CMK (cell line): ENCODE results near the gene PKD1L1.
"Not testable (repeated sequence)": the region's sequence is repeated elsewhere in the genome, so short reads cannot be mapped to it uniquely, and the experiment has no call there.

Experiments
- DNase-seq: peaks from one replicate; pipeline ENCODE4 v3.0.0-alpha.2; 2010; ENCODE audit warnings: low read depth

PKD1L1 gene

GRCh38 chr7:47818796-47819606 is 129.3 kb downstream of the PKD1L1 start:
- no peak for DNase-seq

- DNase-seq, result no peak
Observed at GRCh38 chr7:47817917-47818316, 130.3 kb downstream of the PKD1L1 start.

GRCh38 chr7:47816647-47817046 is 131.6 kb downstream of the PKD1L1 start:
- DNase-seq, result no peak

- DNase-seq, result no peak
Observed at GRCh38 chr7:47815867-47816266, 132.4 kb downstream of the PKD1L1 start.

GRCh38 chr7:47814905-47815613 is 133.2 kb downstream of the PKD1L1 start:
- no peak for DNase-seq

- no peak for DNase-seq
Observed at GRCh38 chr7:47813620-47814260, 134.5 kb downstream of the PKD1L1 start.

- DNase-seq, result no peak
Observed at GRCh38 chr7:47812429-47813136, 135.7 kb downstream of the PKD1L1 start.

GRCh38 chr7:47811632-47812380 is 136.5 kb downstream of the PKD1L1 start:
- no peak for DNase-seq

GRCh38 chr7:47809387-47809786 is 138.9 kb downstream of the PKD1L1 start:
- no peak for DNase-seq

- no peak for DNase-seq
Observed at GRCh38 chr7:47808321-47808720, 139.9 kb downstream of the PKD1L1 start.

GRCh38 chr7:47807756-47808155 is 140.5 kb downstream of the PKD1L1 start:
- no peak for DNase-seq

- DNase-seq, result no peak
Observed at GRCh38 chr7:47807126-47807525, 141.1 kb downstream of the PKD1L1 start.

- no peak for DNase-seq
Observed at GRCh38 chr7:47806701-47807103, 141.6 kb downstream of the PKD1L1 start.

GRCh38 chr7:47804767-47805545 is 143.3 kb downstream of the PKD1L1 start:
- DNase-seq, result no peak

- DNase-seq, result no peak
Observed at GRCh38 chr7:47803846-47804245, 144.4 kb downstream of the PKD1L1 start.

- no peak for DNase-seq
Observed at GRCh38 chr7:47803025-47803424, 145.2 kb downstream of the PKD1L1 start.

GRCh38 chr7:47801423-47801822 is 146.8 kb downstream of the PKD1L1 start:
- DNase-seq, result no peak

GRCh38 chr7:47799524-47799923 is 148.7 kb downstream of the PKD1L1 start:
- DNase-seq, result no peak

GRCh38 chr7:47796347-47796746 is 151.9 kb downstream of the PKD1L1 start:
- no peak for DNase-seq

- DNase-seq, result no peak
Observed at GRCh38 chr7:47795631-47796030, 152.6 kb downstream of the PKD1L1 start.

- DNase-seq, result not testable (repeated sequence)
Observed at GRCh38 chr7:47795126-47795525, 153.1 kb downstream of the PKD1L1 start.
